GM19452 (cell line): ENCODE data around the gene APC2.
"Not testable (repeated sequence)": the region's sequence is repeated elsewhere in the genome, so short reads cannot be mapped to it uniquely, and the experiment has no call there.

Experiments
- ATAC-seq: cut with Tn5 transposase; IDR thresholded peaks from one replicate; pipeline ENCODE4 v1.9.1; 2021; ENCODE audit not compliant: unreplicated experiment

APC2 gene

GRCh38 chr19:1474011-1474764 lies 24.3 kb downstream of the APC2 start:
- no peak for ATAC-seq

- no peak for ATAC-seq
Measured at GRCh38 chr19:1474765-1475351, 24.9 kb downstream of the APC2 start.

GRCh38 chr19:1475751-1476437 lies 26.0 kb downstream of the APC2 start:
- ATAC-seq = no peak

- ATAC-seq = not testable (repeated sequence)
Measured at GRCh38 chr19:1477056-1477455, 27.1 kb downstream of the APC2 start.

- peak; percentile 87 for ATAC-seq
Measured at GRCh38 chr19:1478934-1479707, 29.2 kb downstream of the APC2 start, which contains the start of gene C19orf25. Gene C19orf25, minus strand, starts transcription at chr19:1479215. Its CDS starts 312 bp downstream, at chr19:1478903.

GRCh38 chr19:1481224-1481892 lies 31.4 kb downstream of the APC2 start:
- no peak for ATAC-seq

GRCh38 chr19:1481893-1482360 lies 32.0 kb downstream of the APC2 start:
- ATAC-seq = no peak

GRCh38 chr19:1482361-1483130 lies 32.6 kb downstream of the APC2 start:
- no peak for ATAC-seq

- ATAC-seq = no peak
Measured at GRCh38 chr19:1483131-1483978, 33.4 kb downstream of the APC2 start.

- no peak for ATAC-seq
Measured at GRCh38 chr19:1483979-1484428, 34.1 kb downstream of the APC2 start.

- ATAC-seq = no peak
Measured at GRCh38 chr19:1486720-1487575, 37.0 kb downstream of the APC2 start.

- no peak for ATAC-seq
Measured at GRCh38 chr19:1487576-1488281, 37.8 kb downstream of the APC2 start.

- no peak for ATAC-seq
Measured at GRCh38 chr19:1488282-1488601, 38.3 kb downstream of the APC2 start.

GRCh38 chr19:1489463-1490310 lies 39.8 kb downstream of the APC2 start:
- no peak for ATAC-seq

- ATAC-seq = peak; percentile 73
Measured at GRCh38 chr19:1490311-1491113, 40.6 kb downstream of the APC2 start, which contains the start of gene PCSK4. Gene PCSK4, minus strand, starts transcription at chr19:1490350. Its CDS starts 4 bp downstream, at chr19:1490346.
